H9 (cell line): ENCODE results near the gene LRP1B. TPM values are rescaled to one million over a fixed set of nuclear protein-coding genes. Genes with fewer than 3 reads are reported as not detected.

Experiments
- DNase-seq: peaks from one replicate; pipeline ENCODE4 v3.0.0-alpha.2; 2017
- H2AFZ ChIP-seq: one replicate; pipeline ENCODE4 v1.6.1; 2013; ENCODE audit warnings: mild to moderate bottlenecking, low read length, control low read depth, moderate library complexity
- H2AK5ac ChIP-seq: 2 replicates; pipeline ENCODE4 v1.6.1; 2013; ENCODE audit warnings: low read length, control low read depth, mixed read lengths; ENCODE audit not compliant: insufficient read length
- H2BK120ac ChIP-seq: one replicate; pipeline ENCODE4 v1.6.1; 2013; ENCODE audit warnings: low read depth, mild to moderate bottlenecking, low read length, control low read depth, inconsistent platforms; ENCODE audit not compliant: poor library complexity, severe bottlenecking
- H2BK12ac ChIP-seq: 2 replicates; pipeline ENCODE4 v1.6.1; 2013; ENCODE audit warnings: low read length, control low read depth, mixed read lengths, low read depth; ENCODE audit not compliant: insufficient read length
- H2BK15ac ChIP-seq: 2 replicates; pipeline ENCODE4 v1.6.1; 2013; ENCODE audit warnings: low read depth, low read length, control low read depth
- H2BK20ac ChIP-seq: one replicate; pipeline ENCODE4 v1.6.1; 2013; ENCODE audit warnings: low read depth, mild to moderate bottlenecking, low read length, control low read depth, inconsistent platforms; ENCODE audit not compliant: poor library complexity, severe bottlenecking
- H2BK5ac ChIP-seq: 2 replicates; pipeline ENCODE4 v1.6.1; 2013; ENCODE audit warnings: low read length, control low read depth, mixed read lengths; ENCODE audit not compliant: insufficient read length
- H3K14ac ChIP-seq: 2 replicates; pipeline ENCODE4 v1.6.1; 2013; ENCODE audit warnings: low read length, control low read depth; ENCODE audit not compliant: insufficient read depth
- H3K18ac ChIP-seq: 2 replicates; pipeline ENCODE4 v1.6.1; 2013; ENCODE audit warnings: low read depth, mild to moderate bottlenecking, mixed read lengths, low read length, control low read depth; ENCODE audit not compliant: insufficient read length
- H3K23ac ChIP-seq: 2 replicates; pipeline ENCODE4 v1.6.1; 2013; ENCODE audit warnings: low read length, control low read depth, mixed read lengths, low read depth; ENCODE audit not compliant: insufficient read length
- H3K23me2 ChIP-seq: 2 replicates; pipeline ENCODE4 v1.6.1; 2013; ENCODE audit warnings: low read depth, mild to moderate bottlenecking, mixed read lengths, low read length, control low read depth; ENCODE audit not compliant: insufficient read length, poor library complexity, severe bottlenecking
- H3K27ac ChIP-seq: 2 replicates; pipeline ENCODE4 v1.5.1; 2013; ENCODE audit warnings: low read length, control low read depth, mixed read lengths, low read depth; ENCODE audit not compliant: insufficient read length
- H3K27me3 ChIP-seq: 2 replicates; pipeline ENCODE4 v1.6.1; 2013; ENCODE audit warnings: low read length, control low read depth, inconsistent platforms; ENCODE audit not compliant: insufficient read depth
- H3K4ac ChIP-seq: 2 replicates; pipeline ENCODE4 v1.6.1; 2013; ENCODE audit warnings: low read depth, mild to moderate bottlenecking, control low read depth, inconsistent platforms, low read length, moderate library complexity
- H3K4me1 ChIP-seq: 2 replicates; pipeline ENCODE4 v1.6.1; 2013; ENCODE audit warnings: low read length, control low read depth, inconsistent platforms; ENCODE audit not compliant: insufficient read depth
- H3K4me2 ChIP-seq: 2 replicates; pipeline ENCODE4 v1.6.1; 2013; ENCODE audit warnings: low read length, control low read depth, mixed read lengths; ENCODE audit not compliant: insufficient read length, insufficient read depth
- H3K56ac ChIP-seq: 2 replicates; pipeline ENCODE4 v1.6.1; 2013; ENCODE audit warnings: low read depth, mild to moderate bottlenecking, mixed read lengths, low read length, control low read depth; ENCODE audit not compliant: insufficient read length
- H3K79me1 ChIP-seq: 2 replicates; pipeline ENCODE4 v1.6.1; 2013; ENCODE audit warnings: low read depth, mild to moderate bottlenecking, moderate library complexity, low read length, control low read depth, inconsistent platforms; ENCODE audit not compliant: insufficient read depth, poor library complexity, severe bottlenecking
- H3K79me2 ChIP-seq: 2 replicates; pipeline ENCODE4 v1.6.1; 2013; ENCODE audit warnings: low read length, control low read depth, inconsistent platforms; ENCODE audit not compliant: insufficient read depth
- H3K9ac ChIP-seq: 2 replicates; pipeline ENCODE4 v1.6.1; 2013; ENCODE audit warnings: low read length, control low read depth, mixed read lengths; ENCODE audit not compliant: insufficient read length; ENCODE audit errors: extremely low read depth
- H3K9me3 ChIP-seq: one replicate; pipeline ENCODE4 v1.6.1; 2013; ENCODE audit warnings: low read depth, low read length, inconsistent platforms; ENCODE audit not compliant: control insufficient read depth
- H3T11ph ChIP-seq: one replicate; pipeline ENCODE4 v1.6.1; 2013; ENCODE audit warnings: mild to moderate bottlenecking, low read length, control low read depth, inconsistent platforms
- H4K20me1 ChIP-seq: one replicate; pipeline ENCODE4 v1.6.1; 2013; ENCODE audit not compliant: control insufficient read depth, insufficient read length, insufficient read depth
- H4K5ac ChIP-seq: 2 replicates; pipeline ENCODE4 v1.6.1; 2013; ENCODE audit warnings: low read depth, mild to moderate bottlenecking, mixed read lengths, low read length, control low read depth; ENCODE audit not compliant: insufficient read length
- H4K8ac ChIP-seq: replicated peaks from 2 replicates; pipeline ENCODE4 v1.6.1; 2013; ENCODE audit warnings: low read length, control low read depth, mixed read lengths, low read depth; ENCODE audit not compliant: insufficient read length
- H4K91ac ChIP-seq: 2 replicates; pipeline ENCODE4 v1.6.1; 2013; ENCODE audit warnings: low read depth, mild to moderate bottlenecking, moderate library complexity, mixed read lengths, low read length, control low read depth; ENCODE audit not compliant: insufficient read length
- H3K27ac Mint-ChIP-seq, 3 experiments: 2 replicates in 2 of 3; 3 replicates in 1 of 3; pipeline ENCODE4 v1.8.0; 2020 to 2021; ENCODE audit warnings: mixed read lengths in 3 of 3, mild to moderate bottlenecking in 1 of 3, moderate library complexity in 1 of 3
- H3K27me3 Mint-ChIP-seq: 2 replicates; pipeline ENCODE4 v1.8.0; 2021; ENCODE audit warnings: low read depth, mild to moderate bottlenecking, moderate library complexity, mixed read lengths
- H3K36me3 Mint-ChIP-seq, 3 experiments: 2 replicates in 2 of 3; 3 replicates in 1 of 3; pipeline ENCODE4 v1.8.0; 2020 to 2021; ENCODE audit warnings: low read depth in 3 of 3, mixed read lengths in 3 of 3; ENCODE audit not compliant: insufficient read depth in 1 of 3
- H3K4me1 Mint-ChIP-seq, 2 experiments: 2 replicates each; pipeline ENCODE4 v1.8.0; 2020; ENCODE audit warnings: mixed read lengths in 2 of 2
- H3K4me3 Mint-ChIP-seq, 2 experiments: 2 replicates in 1 of 2; 3 replicates in 1 of 2; pipeline ENCODE4 v1.8.0; 2020 to 2021; ENCODE audit warnings: mild to moderate bottlenecking in 2 of 2, mixed read lengths in 2 of 2, moderate library complexity in 1 of 2
- H3K9me3 Mint-ChIP-seq, 2 experiments: 2 replicates in 1 of 2; 3 replicates in 1 of 2; pipeline ENCODE4 v1.8.0; 2020; ENCODE audit warnings: mild to moderate bottlenecking in 2 of 2, mixed read lengths in 2 of 2, moderate library complexity in 1 of 2
- WGBS: extraction: QIAGEN DNeasy Blood & Tissue Kit; methylation state at CpG from one replicate; pipeline ENCODE4 v1.1.7; 2013; ENCODE audit warnings: missing lambda C conversion rate, low lambda C conversion rate, mixed read lengths; ENCODE audit not compliant: insufficient read length; ENCODE audit errors: extremely low coverage; 5-methylcytosine and 5-hydroxymethylcytosine counted together
- total RNA-seq: library from RNA; stranded (reverse); gene quantifications from 2 replicates; pipeline ENCODE4 v1.2.1, GENCODE V29; 2021
- TF ChIP-seq, protein P1 (sequence below): fragments of 200-600 bp; sonication (generic); conservative IDR thresholded peaks from 3 replicates; pipeline ENCODE4 v1.8.0; 2021; ENCODE audit warnings: antibody characterized with exemption, mild to moderate bottlenecking

The LRP1B gene
- total RNA-seq, 1 experiment from 2014 or later, result not detected

DNA sequence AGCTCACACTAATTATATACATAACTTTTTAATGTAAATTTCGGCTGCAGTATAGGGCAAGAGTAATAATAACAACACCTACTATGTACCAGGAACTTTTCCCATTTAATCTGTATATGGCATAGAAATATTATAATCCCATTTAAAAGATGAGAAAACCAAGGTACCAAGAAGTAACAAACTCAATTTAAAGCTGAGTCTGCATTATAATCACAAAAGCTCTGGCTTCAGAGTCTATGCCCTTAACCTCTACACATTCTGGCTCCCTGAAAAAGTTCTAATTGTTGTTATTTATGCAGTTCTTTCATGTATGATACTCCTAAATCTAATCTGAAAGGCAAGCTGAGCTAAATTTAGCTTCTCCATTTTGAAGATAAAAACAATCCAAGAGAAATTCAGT lies 1675.5 kb downstream of the LRP1B start:
- Histone ChIP-seq H3K4ac (no peak overlapping the region), H4K91ac (no peak overlapping the region), H2BK5ac (no peak overlapping the region), H3K4me2 (no peak overlapping the region), H2BK15ac (no peak overlapping the region), H3K23me2 (no peaks in the 10 kb centered on the region), H3K27ac (no peak overlapping the region), H3K9me3 (no peaks in the 10 kb centered on the region), H2BK20ac (no peak overlapping the region), H3K4me1 (no peaks in the 10 kb centered on the region), H3K18ac (no peak overlapping the region), H3K23ac (no peak overlapping the region), H3K79me2 (no peaks in the 10 kb centered on the region), H2AFZ (no peak overlapping the region), H2AK5ac (no peak overlapping the region), H4K20me1 (no peaks in the 10 kb centered on the region), H4K5ac (no peak overlapping the region), H3K9ac (no peak overlapping the region), H2BK120ac (no peak overlapping the region), H3T11ph (no peak overlapping the region), H4K8ac (no peak overlapping the region), H3K14ac (no peak overlapping the region), H3K56ac (no peak overlapping the region), H3K27me3 (no peaks in the 10 kb centered on the region), H3K79me1 (no peaks in the 10 kb centered on the region), H2BK12ac (no peak overlapping the region)
- TF ChIP-seq, protein P1, sequence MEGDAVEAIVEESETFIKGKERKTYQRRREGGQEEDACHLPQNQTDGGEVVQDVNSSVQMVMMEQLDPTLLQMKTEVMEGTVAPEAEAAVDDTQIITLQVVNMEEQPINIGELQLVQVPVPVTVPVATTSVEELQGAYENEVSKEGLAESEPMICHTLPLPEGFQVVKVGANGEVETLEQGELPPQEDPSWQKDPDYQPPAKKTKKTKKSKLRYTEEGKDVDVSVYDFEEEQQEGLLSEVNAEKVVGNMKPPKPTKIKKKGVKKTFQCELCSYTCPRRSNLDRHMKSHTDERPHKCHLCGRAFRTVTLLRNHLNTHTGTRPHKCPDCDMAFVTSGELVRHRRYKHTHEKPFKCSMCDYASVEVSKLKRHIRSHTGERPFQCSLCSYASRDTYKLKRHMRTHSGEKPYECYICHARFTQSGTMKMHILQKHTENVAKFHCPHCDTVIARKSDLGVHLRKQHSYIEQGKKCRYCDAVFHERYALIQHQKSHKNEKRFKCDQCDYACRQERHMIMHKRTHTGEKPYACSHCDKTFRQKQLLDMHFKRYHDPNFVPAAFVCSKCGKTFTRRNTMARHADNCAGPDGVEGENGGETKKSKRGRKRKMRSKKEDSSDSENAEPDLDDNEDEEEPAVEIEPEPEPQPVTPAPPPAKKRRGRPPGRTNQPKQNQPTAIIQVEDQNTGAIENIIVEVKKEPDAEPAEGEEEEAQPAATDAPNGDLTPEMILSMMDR, result no peak
- no peaks in the 10 kb centered on the region for H3K27me3 Mint-ChIP-seq
- H3K4me1 Mint-ChIP-seq, result no peaks in the 10 kb centered on the region
- no peak overlapping the region for H3K4me3 Mint-ChIP-seq
- WGBS, result no CpG with 5 or more reads among the region's 1 CpG
- no peak overlapping the region for H3K27ac Mint-ChIP-seq
- no peak for DNase-seq
- H3K36me3 Mint-ChIP-seq, result no peaks in the 10 kb centered on the region
- no peaks in the 10 kb centered on the region for H3K9me3 Mint-ChIP-seq
